H1 (cell line): ENCODE data around the gene TSC22D4.
A peak's percentile ranks its signal among the peaks of the same experiment; 100 is the strongest.

Source experiments
- CHD2 ChIP-seq: IDR thresholded peaks from 2 replicates; pipeline ENCODE4 v1.6.1; 2012; ENCODE audit warnings: low read length, improper control_type of control experiment
- EGR1 ChIP-seq: IDR thresholded peaks from 2 replicates; pipeline ENCODE4 v1.6.1; 2011; ENCODE audit warnings: low read depth, low read length, borderline replicate concordance
- POLR2A ChIP-seq, 2 experiments: IDR thresholded peaks; 1 replicate in 1 of 2; 2 replicates in 1 of 2; pipeline ENCODE4 v1.6.1; 2011; ENCODE audit warnings: low read depth in 2 of 2, low read length in 2 of 2, mild to moderate bottlenecking in 2 of 2; ENCODE audit errors: control extremely low read depth in 1 of 2
- SIN3A ChIP-seq, 2 experiments: IDR thresholded peaks in 1 of 2; conservative IDR thresholded peaks in 1 of 2; 2 replicates each; pipeline ENCODE4 v1.6.1; 2011 to 2012; ENCODE audit warnings: low read length in 2 of 2, improper control_type of control experiment in 1 of 2, low read depth in 1 of 2, mild to moderate bottlenecking in 1 of 2
- SUZ12 ChIP-seq: fragments of 200-600 bp; sonication (generic); IDR thresholded peaks from 2 replicates; pipeline ENCODE4 v1.6.1; 2012; ENCODE audit warnings: mild to moderate bottlenecking, inconsistent platforms, low read length, moderate library complexity, mixed read lengths
- TAF7 ChIP-seq: optimal IDR thresholded peaks from 2 replicates; pipeline ENCODE3; 2011; ENCODE audit warnings: low read depth, mild to moderate bottlenecking, inconsistent platforms, low read length, moderate library complexity, borderline replicate concordance
- TF ChIP-seq, protein P1 (sequence below): IDR thresholded peaks from 2 replicates; pipeline ENCODE4 v1.6.1; 2012; ENCODE audit warnings: low read length, inconsistent platforms
- TF ChIP-seq, protein P2 (sequence below), 3 experiments: IDR thresholded peaks; 1 replicate in 2 of 3; 2 replicates in 1 of 3; pipeline versions ENCODE4 v1.5.1 to v1.6.1; 2011; ENCODE audit warnings: low read length in 3 of 3, mild to moderate bottlenecking in 3 of 3, inconsistent platforms in 2 of 3, low read depth in 1 of 3, moderate library complexity in 1 of 3; ENCODE audit not compliant: insufficient read depth in 1 of 3; ENCODE audit errors: control extremely low read depth in 1 of 3

- TF ChIP-seq, protein P1, sequence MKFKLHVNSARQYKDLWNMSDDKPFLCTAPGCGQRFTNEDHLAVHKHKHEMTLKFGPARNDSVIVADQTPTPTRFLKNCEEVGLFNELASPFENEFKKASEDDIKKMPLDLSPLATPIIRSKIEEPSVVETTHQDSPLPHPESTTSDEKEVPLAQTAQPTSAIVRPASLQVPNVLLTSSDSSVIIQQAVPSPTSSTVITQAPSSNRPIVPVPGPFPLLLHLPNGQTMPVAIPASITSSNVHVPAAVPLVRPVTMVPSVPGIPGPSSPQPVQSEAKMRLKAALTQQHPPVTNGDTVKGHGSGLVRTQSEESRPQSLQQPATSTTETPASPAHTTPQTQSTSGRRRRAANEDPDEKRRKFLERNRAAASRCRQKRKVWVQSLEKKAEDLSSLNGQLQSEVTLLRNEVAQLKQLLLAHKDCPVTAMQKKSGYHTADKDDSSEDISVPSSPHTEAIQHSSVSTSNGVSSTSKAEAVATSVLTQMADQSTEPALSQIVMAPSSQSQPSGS: no peak
- TF ChIP-seq SIN3A (conservative IDR thresholded peaks at IDR 0.05 in 1 of 2, IDR thresholded peaks at IDR 0.05 in 1 of 2; ENCODE audit: low read depth in 1 of 2, low read length in 2 of 2): no peak; a peak in 1 of 4 replicates
- peak; percentile 20; the same call in 1 of the 2 replicates for TF ChIP-seq EGR1
- TF ChIP-seq SUZ12: no peak
- TF ChIP-seq, protein P2, sequence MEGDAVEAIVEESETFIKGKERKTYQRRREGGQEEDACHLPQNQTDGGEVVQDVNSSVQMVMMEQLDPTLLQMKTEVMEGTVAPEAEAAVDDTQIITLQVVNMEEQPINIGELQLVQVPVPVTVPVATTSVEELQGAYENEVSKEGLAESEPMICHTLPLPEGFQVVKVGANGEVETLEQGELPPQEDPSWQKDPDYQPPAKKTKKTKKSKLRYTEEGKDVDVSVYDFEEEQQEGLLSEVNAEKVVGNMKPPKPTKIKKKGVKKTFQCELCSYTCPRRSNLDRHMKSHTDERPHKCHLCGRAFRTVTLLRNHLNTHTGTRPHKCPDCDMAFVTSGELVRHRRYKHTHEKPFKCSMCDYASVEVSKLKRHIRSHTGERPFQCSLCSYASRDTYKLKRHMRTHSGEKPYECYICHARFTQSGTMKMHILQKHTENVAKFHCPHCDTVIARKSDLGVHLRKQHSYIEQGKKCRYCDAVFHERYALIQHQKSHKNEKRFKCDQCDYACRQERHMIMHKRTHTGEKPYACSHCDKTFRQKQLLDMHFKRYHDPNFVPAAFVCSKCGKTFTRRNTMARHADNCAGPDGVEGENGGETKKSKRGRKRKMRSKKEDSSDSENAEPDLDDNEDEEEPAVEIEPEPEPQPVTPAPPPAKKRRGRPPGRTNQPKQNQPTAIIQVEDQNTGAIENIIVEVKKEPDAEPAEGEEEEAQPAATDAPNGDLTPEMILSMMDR (IDR thresholded peaks at IDR 0.05; ENCODE audit: control extremely low read depth in 1 of 3, insufficient read depth in 1 of 3, low read depth in 1 of 3, low read length in 3 of 3): no peak
- no peak for TF ChIP-seq TAF7
- peak in 1 of 2 experiments; percentile 67; a peak in 2 of 3 replicates for TF ChIP-seq POLR2A (IDR thresholded peaks at IDR 0.05; ENCODE audit: control extremely low read depth in 1 of 2, low read depth in 2 of 2, low read length in 2 of 2)
- TF ChIP-seq CHD2: peak; percentile 82
These were observed 49.1 kb downstream of the TSC22D4 start, which contains the start of gene MEPCE for GRCh38 chr7:100429637-100430492.
